Small intestine (tissue), 7 donors: ENCODE data around the gene FBXL12. TPM values are rescaled to one million over a fixed set of nuclear protein-coding genes. Genes with fewer than 3 reads are reported as not detected.
A peak's percentile ranks its signal among the peaks of the same experiment; 100 is the strongest.
"Not testable (repeated sequence)": the region's sequence is repeated elsewhere in the genome, so short reads cannot be mapped to it uniquely, and the experiment has no call there.

Source experiments
- DNase-seq, 2 donors: peaks; one replicate each; pipeline versions ENCODE4 v3.0.0 to v3.0.0-alpha.2; 2013
- FAIRE-seq: peaks from 2 replicates; lab custom pipeline; 2012; peaks lifted over from hg19 to GRCh38; lab: Jason Lieb, UNC
- H3K27ac ChIP-seq, 3 donors: one replicate each; pipeline ENCODE4 v1.5.1; 2013; ENCODE audit warnings: low read length in 2 of 3, mild to moderate bottlenecking in 2 of 3, control low read depth in 1 of 3, inconsistent platforms in 1 of 3, low read depth in 1 of 3, moderate library complexity in 1 of 3
- H3K27me3 ChIP-seq, 3 donors: one replicate each; pipeline ENCODE4 v1.6.1; 2013; ENCODE audit warnings: low read length in 3 of 3, inconsistent platforms in 1 of 3; ENCODE audit not compliant: control insufficient read depth in 3 of 3, insufficient read depth in 3 of 3
- H3K36me3 ChIP-seq, 3 donors: one replicate each; pipeline ENCODE4 v1.6.1; 2013; ENCODE audit warnings: low read length in 3 of 3, inconsistent platforms in 1 of 3, low read depth in 1 of 3, mild to moderate bottlenecking in 1 of 3, moderate library complexity in 1 of 3; ENCODE audit not compliant: control insufficient read depth in 3 of 3, insufficient read depth in 2 of 3
- H3K4me1 ChIP-seq, 3 donors: one replicate each; pipeline ENCODE4 v1.6.1; 2013; ENCODE audit warnings: low read length in 2 of 3, inconsistent platforms in 1 of 3, low read depth in 1 of 3, mild to moderate bottlenecking in 1 of 3, moderate library complexity in 1 of 3; ENCODE audit not compliant: control insufficient read depth in 3 of 3, insufficient read depth in 2 of 3
- H3K4me3 ChIP-seq, 3 donors: one replicate each; pipeline ENCODE4 v1.5.1; 2013; ENCODE audit warnings: low read length in 3 of 3, control low read depth in 1 of 3, inconsistent platforms in 1 of 3, low read depth in 1 of 3, mild to moderate bottlenecking in 1 of 3, moderate library complexity in 1 of 3
- H3K9me3 ChIP-seq, 2 donors: one replicate each; pipeline ENCODE4 v1.6.1; 2013; ENCODE audit warnings: low read depth in 1 of 2, low read length in 1 of 2; ENCODE audit not compliant: control insufficient read depth in 2 of 2, insufficient read depth in 1 of 2
- WGBS, 3 donors: extraction: QIAGEN DNeasy Blood & Tissue Kit; methylation state at CpG; one replicate each; pipeline ENCODE4 v1.1.7; 2013; 5-methylcytosine and 5-hydroxymethylcytosine counted together
- polyA plus RNA-seq, 4 donors: library from polyadenylated mRNA; stranded (reverse) in 3 of 4; unstranded in 1 of 4; fragments of 200-250 nt in 3 of 4; fragments of 120-200 nt in 1 of 4; gene quantifications; one replicate each; pipeline versions ENCODE4 v1.2.1 to v1.2.3, GENCODE V29; 2013
- donor health status: healthy with polysubstance abuse.
- donor health status: control.
- donor health status: control.
- donor health status: Bipolar disorder and iron deficiency.
- donor health status: healthy.

FBXL12 gene
- polyA plus RNA-seq, 4 donors: 17.1 to 39.4 (median 31.7) TPM

DNA sequence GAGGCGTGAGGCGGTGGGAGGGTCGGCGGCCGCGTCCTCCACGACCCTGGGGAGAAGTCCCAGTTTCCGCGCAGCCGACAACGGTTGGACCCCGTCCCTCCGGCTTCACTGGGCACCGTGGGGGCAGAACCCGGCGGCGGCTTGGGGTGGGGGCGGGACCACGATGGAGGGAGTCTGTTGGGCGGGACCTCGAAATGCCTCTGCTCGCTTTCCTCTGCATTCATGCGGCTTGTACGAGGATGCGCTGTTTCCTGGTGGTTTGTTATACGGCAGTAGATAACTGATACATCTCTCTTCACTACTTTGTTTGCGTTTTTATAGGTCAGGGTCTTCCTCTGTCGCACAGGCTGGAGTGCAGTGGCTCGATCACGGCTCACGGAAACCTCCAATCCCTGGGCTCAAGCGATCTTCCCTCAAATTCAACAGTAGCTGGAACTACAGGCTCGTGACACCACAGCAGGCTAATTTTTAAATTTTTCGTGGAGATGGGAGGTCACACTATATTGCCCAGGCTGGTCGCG is 25.7 kb downstream of the FBXL12 start:
- Histone ChIP-seq H3K27me3 (no peaks in the 10 kb centered on the region), H3K4me3 (peak overlapping the region; percentile 60 to 76 (median 73)), H3K36me3 (no peaks in the 10 kb centered on the region), H3K4me1 (peaks cover 0 to 29% (median 0%) of the 10 kb centered on the region in 3 donors), H3K9me3 (no peaks in the 10 kb centered on the region), H3K27ac (peak overlapping the region; percentile 72 to 96 (median 93))
- FAIRE-seq (no peak), DNase-seq (peak in 1 of 2 donors; percentile 38)
- 17 to 24% (median 23%) methylated on average over 32 to 36 of the region's 36 CpGs for WGBS, 3 donors

GRCh38 chr19:9792206-9793070 is 26.4 kb downstream of the FBXL12 start:
- no peak for FAIRE-seq
- peak overlapping the region; percentile 72 to 97 (median 96) for H3K27ac ChIP-seq

GRCh38 chr19:9791552-9792205 is 27.2 kb downstream of the FBXL12 start:
- Histone ChIP-seq H3K9me3 (no peaks in the 10 kb centered on the region), H3K27me3 (no peaks in the 10 kb centered on the region), H3K36me3 (no peaks in the 10 kb centered on the region), H3K4me3 (peak overlapping the region; percentile 31 to 70 (median 38)), H3K4me1 (peaks cover 0 to 32% (median 0%) of the 10 kb centered on the region in 3 donors), H3K27ac (peak overlapping the region; percentile 61 to 98 (median 97))
- DNase-seq (peak; percentile 96), FAIRE-seq (no peak)
- WGBS, 3 donors: 2% methylated on average over 43 to 50 of the region's 50 CpGs

More at GRCh38 chr19:9792206-9793070, 26.4 kb downstream of the FBXL12 start:
- Histone ChIP-seq H3K4me3 (peak overlapping the region; percentile 60 to 76 (median 73)), H3K9me3 (no peaks in the 10 kb centered on the region), H3K4me1 (peaks cover 0 to 32% (median 0%) of the 10 kb centered on the region in 3 donors), H3K27me3 (no peaks in the 10 kb centered on the region), H3K36me3 (no peaks in the 10 kb centered on the region)
- peak; percentile 94 to 96 for DNase-seq
- WGBS, 3 donors: 3 to 4% (median 3%) methylated on average over 60 to 70 of the region's 70 CpGs

DNA sequence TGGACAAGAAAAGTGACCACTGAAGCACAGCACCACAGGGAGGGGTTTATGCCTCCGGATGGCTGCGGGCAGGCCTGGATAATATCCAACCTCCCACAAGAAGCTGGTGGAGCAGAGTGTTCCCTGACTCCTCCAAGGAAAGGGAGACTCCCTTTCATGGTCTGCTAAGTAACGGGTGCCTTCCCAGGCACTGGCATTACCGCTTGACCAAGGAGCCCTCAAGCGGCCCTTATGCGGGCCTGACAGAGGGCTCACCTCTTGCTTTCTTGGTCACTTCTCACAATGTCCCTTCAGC is 27.9 kb downstream of the FBXL12 start:
- not testable (repeated sequence) for FAIRE-seq, H3K9me3 ChIP-seq, H3K27me3 ChIP-seq, H3K36me3 ChIP-seq
- Histone ChIP-seq H3K4me1 (peaks cover 0 to 35% (median 0%) of the 10 kb centered on the region in 3 donors), H3K4me3 (peak overlapping the region in 1 of 3 donors; percentile 40), H3K27ac (peak overlapping the region in 2 of 3 donors; percentile 92 to 98)
- 75 to 84% (median 78%) methylated on average over 6 of the region's 6 CpGs for WGBS, 3 donors
- DNase-seq: peak in 1 of 2 donors; percentile 19

- not testable (repeated sequence) for H3K9me3 ChIP-seq, FAIRE-seq, H3K36me3 ChIP-seq, H3K27me3 ChIP-seq
- H3K4me3 ChIP-seq: peak overlapping the region in 1 of 3 donors; percentile 7
- H3K4me1 ChIP-seq: peaks cover 0 to 38% (median 0%) of the 10 kb centered on the region in 3 donors
- H3K27ac ChIP-seq: peak overlapping the region in 1 of 3 donors; percentile 98
- DNase-seq: peak in 1 of 2 donors; percentile 77
- 44 to 55% (median 48%) methylated on average over 5 of the region's 5 CpGs for WGBS, 3 donors
Measured at GRCh38 chr19:9789579-9789978, 29.3 kb downstream of the FBXL12 start.

DNA sequence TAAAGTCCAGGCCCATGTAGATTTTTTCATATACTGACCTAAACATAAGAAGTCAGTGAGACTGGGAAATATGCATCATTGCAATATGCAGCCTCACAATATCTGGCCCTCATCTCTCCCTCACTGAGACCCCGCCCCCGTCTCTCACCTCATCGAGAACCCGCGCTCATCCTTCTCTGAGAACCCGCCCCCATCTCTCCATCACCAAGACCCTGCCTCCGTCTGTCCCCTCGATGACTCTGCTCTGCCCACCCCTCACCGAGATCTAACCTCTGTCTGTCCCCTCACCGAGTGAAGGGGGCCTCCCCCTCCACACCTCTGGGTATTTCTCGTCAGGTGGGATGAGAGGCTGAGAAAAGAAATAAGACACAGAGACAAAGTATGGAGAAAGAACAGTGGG is 29.8 kb downstream of the FBXL12 start:
- FAIRE-seq (no peak), DNase-seq (no peak)
- Histone ChIP-seq H3K27me3 (no peaks in the 10 kb centered on the region), H3K27ac (peak overlapping the region in 1 of 3 donors; percentile 98), H3K4me3 (peak overlapping the region in 1 of 3 donors; percentile 24), H3K36me3 (no peaks in the 10 kb centered on the region), H3K9me3 (no peaks in the 10 kb centered on the region), H3K4me1 (peaks cover 0 to 42% (median 0%) of the 10 kb centered on the region in 3 donors)
- WGBS, 3 donors: 76 to 86% (median 86%) methylated on average over 11 of the region's 11 CpGs

DNA sequence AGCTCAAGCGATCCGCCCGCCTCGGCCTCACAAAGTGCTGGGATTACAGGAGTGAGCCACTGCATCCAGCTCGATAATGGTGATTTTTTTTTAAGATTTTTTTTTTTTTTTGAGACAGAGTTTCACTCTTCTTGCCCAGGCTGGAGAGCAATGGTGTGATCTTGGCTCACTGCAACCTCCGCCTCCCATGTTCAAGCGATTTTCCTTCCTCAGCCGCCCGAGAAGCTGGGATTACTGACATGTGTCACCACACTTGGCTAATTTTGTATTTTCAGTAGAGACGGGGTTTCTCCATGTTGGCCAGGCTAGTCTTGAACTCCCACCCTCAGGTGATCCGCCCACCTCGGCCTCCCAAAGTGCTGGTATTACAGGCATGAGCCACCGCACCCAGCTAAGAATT is 30.3 kb downstream of the FBXL12 start:
- H3K4me3 ChIP-seq, DNase-seq, H3K27me3 ChIP-seq, H3K36me3 ChIP-seq, FAIRE-seq, H3K9me3 ChIP-seq: not testable (repeated sequence)
- H3K4me1 ChIP-seq: peaks cover 0 to 46% (median 0%) of the 10 kb centered on the region in 3 donors
- 95 to 96% (median 95%) methylated on average over 13 of the region's 13 CpGs for WGBS, 3 donors
- H3K27ac ChIP-seq: peak overlapping the region in 1 of 3 donors; percentile 98

- H3K27ac ChIP-seq: peak overlapping the region in 2 of 3 donors; percentile 99
- 91 to 95% (median 93%) methylated on average over 8 of the region's 8 CpGs for WGBS, 3 donors
- H3K9me3 ChIP-seq: peaks cover 0 to 4% of the 10 kb centered on the region in 2 donors
- peaks cover 0 to 4% (median 0%) of the 10 kb centered on the region in 3 donors for H3K36me3 ChIP-seq
- no peak overlapping the region for H3K4me3 ChIP-seq
- FAIRE-seq (no peak), DNase-seq (no peak)
- H3K27me3 ChIP-seq: no peaks in the 10 kb centered on the region
- peaks cover 0 to 48% (median 0%) of the 10 kb centered on the region in 3 donors for H3K4me1 ChIP-seq
Measured at GRCh38 chr19:9786819-9787218, 32.1 kb downstream of the FBXL12 start.
